Measurements from ENCODE around the gene CFAP46.

- TF ChIP-seq RAD21 (conservative IDR thresholded peaks at IDR 0.05), result no peak
- no peak for TF ChIP-seq REST (IDR thresholded peaks at IDR 0.05; ENCODE audit: borderline replicate concordance)
- TF ChIP-seq, protein P1, sequence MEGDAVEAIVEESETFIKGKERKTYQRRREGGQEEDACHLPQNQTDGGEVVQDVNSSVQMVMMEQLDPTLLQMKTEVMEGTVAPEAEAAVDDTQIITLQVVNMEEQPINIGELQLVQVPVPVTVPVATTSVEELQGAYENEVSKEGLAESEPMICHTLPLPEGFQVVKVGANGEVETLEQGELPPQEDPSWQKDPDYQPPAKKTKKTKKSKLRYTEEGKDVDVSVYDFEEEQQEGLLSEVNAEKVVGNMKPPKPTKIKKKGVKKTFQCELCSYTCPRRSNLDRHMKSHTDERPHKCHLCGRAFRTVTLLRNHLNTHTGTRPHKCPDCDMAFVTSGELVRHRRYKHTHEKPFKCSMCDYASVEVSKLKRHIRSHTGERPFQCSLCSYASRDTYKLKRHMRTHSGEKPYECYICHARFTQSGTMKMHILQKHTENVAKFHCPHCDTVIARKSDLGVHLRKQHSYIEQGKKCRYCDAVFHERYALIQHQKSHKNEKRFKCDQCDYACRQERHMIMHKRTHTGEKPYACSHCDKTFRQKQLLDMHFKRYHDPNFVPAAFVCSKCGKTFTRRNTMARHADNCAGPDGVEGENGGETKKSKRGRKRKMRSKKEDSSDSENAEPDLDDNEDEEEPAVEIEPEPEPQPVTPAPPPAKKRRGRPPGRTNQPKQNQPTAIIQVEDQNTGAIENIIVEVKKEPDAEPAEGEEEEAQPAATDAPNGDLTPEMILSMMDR (IDR thresholded peaks at IDR 0.05; ENCODE audit: poor library complexity, severe bottlenecking), result no peak
- TF ChIP-seq TAF1 (IDR thresholded peaks at IDR 0.05; ENCODE audit: low read depth), result no peak
- TF ChIP-seq MXI1 (conservative IDR thresholded peaks at IDR 0.05; ENCODE audit: poor library complexity, severe bottlenecking), result no peak
- TF ChIP-seq EP300 (conservative IDR thresholded peaks at IDR 0.05; ENCODE audit: poor library complexity, severe bottlenecking), result no peak
- no peak for TF ChIP-seq EZH2 (IDR thresholded peaks at IDR 0.05; ENCODE audit: borderline replicate concordance, insufficient read depth, low read length, poor library complexity, severe bottlenecking)
- TF ChIP-seq POLR2AphosphoS5 (IDR thresholded peaks at IDR 0.05), result no peak
- no peak for TF ChIP-seq SMC3 (conservative IDR thresholded peaks at IDR 0.05; ENCODE audit: poor library complexity)
Observed at GRCh38 chr10:132957981-132958882, 15.9 kb upstream of the CFAP46 start.

Measured in neural cell (in vitro differentiated cells).